GM18858 (cell line): ENCODE data around the gene RCOR2.

ENCODE experiments used
- ATAC-seq: cut with Tn5 transposase; IDR thresholded peaks from one replicate; pipeline ENCODE4 v1.9.1; 2021; ENCODE audit not compliant: unreplicated experiment

RCOR2 gene

GRCh38 chr11:63923319-63923718, 6.4 kb upstream of the RCOR2 start:
- ATAC-seq: no peak

- ATAC-seq: no peak
These were observed 5.8 kb upstream of the RCOR2 start for GRCh38 chr11:63922673-63923192.

GRCh38 chr11:63920939-63921417, 4.0 kb upstream of the RCOR2 start:
- ATAC-seq: no peak

GRCh38 chr11:63920126-63920938, 3.4 kb upstream of the RCOR2 start:
- ATAC-seq: no peak

GRCh38 chr11:63919267-63920125, 2.5 kb upstream of the RCOR2 start:
- no peak for ATAC-seq

GRCh38 chr11:63918507-63919191, 1.7 kb upstream of the RCOR2 start:
- no peak for ATAC-seq

GRCh38 chr11:63917692-63918506, 935 bp upstream of the RCOR2 start:
- no peak for ATAC-seq

GRCh38 chr11:63915961-63916836, 765 bp downstream of the RCOR2 start:
- ATAC-seq: no peak

GRCh38 chr11:63914896-63915691, 1.9 kb downstream of the RCOR2 start:
- no peak for ATAC-seq

GRCh38 chr11:63913866-63914830, 2.8 kb downstream of the RCOR2 start:
- ATAC-seq: no peak

GRCh38 chr11:63912678-63913077, 4.3 kb downstream of the RCOR2 start:
- ATAC-seq: no peak

GRCh38 chr11:63911876-63912275, 5.1 kb downstream of the RCOR2 start:
- ATAC-seq: no peak

GRCh38 chr11:63911440-63911839, 5.5 kb downstream of the RCOR2 start:
- no peak for ATAC-seq

- no peak for ATAC-seq
These were observed 6.3 kb downstream of the RCOR2 start for GRCh38 chr11:63910675-63911074.

- ATAC-seq: no peak
These were observed 7.1 kb downstream of the RCOR2 start for GRCh38 chr11:63909591-63910506.
